Endothelial cell of umbilical vein (primary cell): ENCODE data around the gene COL4A2. TPM values are rescaled to one million over a fixed set of nuclear protein-coding genes. Genes with fewer than 3 reads are reported as not detected.
"Not testable (repeated sequence)": the region's sequence is repeated elsewhere in the genome, so short reads cannot be mapped to it uniquely, and the experiment has no call there.

Experiments used
- BruUV-seq: library from RNA; stranded (reverse); fragments of 400-500 nt; replicated peaks from 2 replicates; lab custom pipeline; 2021; lab: Mats Ljungman, UMichigan
- CTCF ChIA-PET: fragments of 300-600, 350-600 bp; sonication (Branson Sonifier 250); formaldehyde crosslinking; loops from one replicate; lab custom pipeline; 2021; ENCODE audit warnings: antibody characterized with exemption, inconsistent platforms; lab: Charles Lee
- POLR2A ChIA-PET: fragments of 300-600, 350-600 bp; sonication (Branson Sonifier 250); formaldehyde crosslinking; loops from one replicate; lab custom pipeline; 2021; ENCODE audit warnings: antibody characterized with exemption, inconsistent platforms; lab: Charles Lee
- DNase-seq: peaks from one replicate; pipeline ENCODE4 v3.0.0-alpha.2; 2011; ENCODE audit warnings: low read depth, low spot score
- FAIRE-seq: peaks from 2 replicates; lab custom pipeline; 2011; peaks lifted over from hg19 to GRCh38; lab: Jason Lieb, UNC
- H2AFZ ChIP-seq: 2 replicates; pipeline ENCODE4 v1.6.0; 2012; ENCODE audit warnings: low read depth, low read length, control low read depth, inconsistent platforms
- H3K27ac ChIP-seq: 2 replicates; pipeline ENCODE4 v1.5.1; 2011; ENCODE audit warnings: low read depth, mild to moderate bottlenecking, control low read depth, low read length, moderate library complexity; ENCODE audit not compliant: insufficient read depth
- H3K27me3 ChIP-seq, 2 experiments: 2 replicates each; pipeline versions ENCODE4 v1.6.0 to v1.6.1; 2011; ENCODE audit warnings: low read length in 2 of 2, mixed read lengths in 1 of 2; ENCODE audit not compliant: control insufficient read depth in 2 of 2, insufficient read depth in 2 of 2
- H3K36me3 ChIP-seq, 2 experiments: 2 replicates in 1 of 2; 3 replicates in 1 of 2; pipeline ENCODE4 v1.5.1; 2011; ENCODE audit warnings: low read length in 2 of 2, mild to moderate bottlenecking in 1 of 2, moderate library complexity in 1 of 2; ENCODE audit not compliant: control insufficient read depth in 2 of 2, insufficient read depth in 2 of 2; ENCODE audit errors: extremely low read depth in 1 of 2
- H3K4me1 ChIP-seq: 3 replicates; pipeline ENCODE4 v1.5.1; 2011; ENCODE audit warnings: mild to moderate bottlenecking, low read length; ENCODE audit not compliant: control insufficient read depth, insufficient read depth; ENCODE audit errors: extremely low read depth
- H3K4me2 ChIP-seq: 2 replicates; pipeline ENCODE4 v1.6.1; 2011; ENCODE audit warnings: low read length, control low read depth, mixed read lengths; ENCODE audit not compliant: insufficient read depth
- H3K4me3 ChIP-seq, 3 experiments: fragments of 200-600 bp in 1 of 3; sonication (generic), shearing (Covaris generic) in 1 of 3; replicated peaks in 1 of 3; 2 replicates each; pipeline ENCODE4 v1.5.1; 2011 to 2016; ENCODE audit warnings: control low read depth in 3 of 3, low read length in 3 of 3, mild to moderate bottlenecking in 2 of 3, inconsistent platforms in 1 of 3, low read depth in 1 of 3, moderate library complexity in 1 of 3; ENCODE audit not compliant: insufficient read depth in 1 of 3
- H3K79me2 ChIP-seq: 2 replicates; pipeline ENCODE4 v1.6.0; 2012; ENCODE audit warnings: low read length, inconsistent platforms; ENCODE audit not compliant: control insufficient read depth, insufficient read depth
- H3K9ac ChIP-seq: replicated peaks from 2 replicates; pipeline ENCODE3; 2011; ENCODE audit warnings: low read length, control low read depth; ENCODE audit not compliant: insufficient read depth; ENCODE audit errors: extremely low read depth
- H3K9me1 ChIP-seq: replicated peaks from 3 replicates; pipeline ENCODE4 v1.6.0; 2011; ENCODE audit warnings: mild to moderate bottlenecking, low read length; ENCODE audit not compliant: control insufficient read depth, insufficient read depth; ENCODE audit errors: extremely low read depth
- H3K9me3 ChIP-seq: replicated peaks from 2 replicates; pipeline ENCODE4 v1.5.1; 2012; ENCODE audit warnings: low read length, inconsistent platforms; ENCODE audit not compliant: control insufficient read depth, insufficient read depth
- H4K20me1 ChIP-seq: replicated peaks from 2 replicates; pipeline ENCODE3; 2011; ENCODE audit warnings: mild to moderate bottlenecking, low read length; ENCODE audit not compliant: control insufficient read depth, insufficient read depth; ENCODE audit errors: extremely low read depth
- FOS ChIP-seq: IDR thresholded peaks from 2 replicates; pipeline ENCODE4 v1.6.1; 2011; ENCODE audit warnings: mild to moderate bottlenecking, low read length, moderate library complexity, borderline replicate concordance; ENCODE audit not compliant: insufficient read depth
- GATA2 ChIP-seq: IDR thresholded peaks from 2 replicates; pipeline ENCODE4 v1.7.0; 2011; ENCODE audit warnings: low read depth, mild to moderate bottlenecking, moderate library complexity, mixed read lengths, low read length; ENCODE audit not compliant: insufficient read length, insufficient read depth
- JUN ChIP-seq: IDR thresholded peaks from 2 replicates; pipeline ENCODE4 v1.6.1; 2011; ENCODE audit warnings: borderline replicate concordance, low read depth; ENCODE audit not compliant: insufficient read length, insufficient read depth
- MYC ChIP-seq: IDR thresholded peaks from one replicate; pipeline ENCODE4 v1.6.1; 2011; ENCODE audit warnings: mild to moderate bottlenecking, low read depth, low read length
- POLR2A ChIP-seq: IDR thresholded peaks from 2 replicates; pipeline ENCODE4 v1.6.1; 2012; ENCODE audit warnings: low read depth, mild to moderate bottlenecking, control low read depth, low read length
- POLR2AphosphoS5 ChIP-seq: IDR thresholded peaks from 2 replicates; pipeline ENCODE4 v1.6.1; 2012; ENCODE audit warnings: low read depth, mild to moderate bottlenecking, control low read depth, low read length, moderate library complexity; ENCODE audit not compliant: insufficient read depth
- dilution Hi-C: fragments of 300-500 bp; cut with MboI; formaldehyde crosslinking; loops from one replicate; pipeline ENCODE4 v1.15.0; 2019; ENCODE audit warnings: low sequenced_read_pairs; ENCODE audit not compliant: extremely low pct_ligation_motif_present
- intact Hi-C: fragments of 100-400 bp; cut with micrococcal nuclease; formaldehyde crosslinking; loops from one replicate; pipeline ENCODE4 v1.10.0; 2022
- polyA plus RNA-seq, 4 experiments: library from polyadenylated mRNA; depleted of rRNA in 3 of 4; stranded (reverse) in 3 of 4; unstranded in 1 of 4; fragments of >200 nt; gene quantifications; 2 replicates each; pipeline versions ENCODE4 v1.2.1 to v1.2.3, GENCODE V29; 2011 to 2012; ENCODE audit warnings: missing spikeins in 1 of 4
- total RNA-seq: library from RNA; stranded (reverse); gene quantifications from 2 replicates; pipeline ENCODE4 v1.2.3, GENCODE V29; 2021
- TF ChIP-seq, protein P1 (sequence below): IDR thresholded peaks from 2 replicates; pipeline ENCODE4 v1.6.1; 2011; ENCODE audit not compliant: insufficient read depth, insufficient read length

COL4A2 gene
- total and polyA plus RNA-seq, 2 donors (not counting 3 experiments of a cell fraction or from before 2014, with no cell fraction given): 792 to 940 TPM

DNA sequence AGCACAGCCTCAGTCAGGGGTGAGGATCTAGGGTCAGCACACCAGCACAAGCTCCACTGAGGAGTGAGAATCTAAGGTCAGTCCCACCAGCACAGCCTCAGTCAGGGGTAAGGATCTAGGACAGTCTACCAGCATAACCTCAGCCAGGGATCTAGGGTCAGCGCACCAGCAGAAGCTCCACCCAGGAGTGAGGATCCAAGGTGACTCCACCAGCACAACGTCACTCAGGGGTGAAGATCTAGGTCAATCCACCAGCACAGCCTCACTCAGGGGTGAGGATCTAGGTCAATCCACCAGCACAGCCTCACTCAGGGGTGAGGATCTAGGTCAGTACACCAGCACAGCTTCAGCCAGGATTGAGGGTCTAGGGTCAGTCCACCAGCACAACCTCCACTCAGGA, 189.9 kb downstream of the COL4A2 start:
- intact Hi-C loops: no loop called here
- dilution Hi-C loops: no loop called here
- no peak overlapping the region for H3K9ac ChIP-seq
- H3K79me2 ChIP-seq: no peaks in the 10 kb centered on the region
- TF ChIP-seq GATA2 (no peak), POLR2A (no peak), MYC (no peak), JUN (no peak), POLR2AphosphoS5 (no peak), FOS (no peak)
- TF ChIP-seq, protein P1, sequence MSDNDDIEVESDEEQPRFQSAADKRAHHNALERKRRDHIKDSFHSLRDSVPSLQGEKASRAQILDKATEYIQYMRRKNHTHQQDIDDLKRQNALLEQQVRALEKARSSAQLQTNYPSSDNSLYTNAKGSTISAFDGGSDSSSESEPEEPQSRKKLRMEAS: no peak
- FAIRE-seq (no peak), DNase-seq (no peak)
- peaks cover 32 to 53% of the 10 kb centered on the region in 2 experiments for H3K36me3 ChIP-seq
- H4K20me1 ChIP-seq: no peaks in the 10 kb centered on the region
- ChIA-PET CTCF (no interaction called here), POLR2A (no interaction called here)
- peaks cover 4% of the 10 kb centered on the region for H3K4me1 ChIP-seq
- no peaks in the 10 kb centered on the region for H3K27me3 ChIP-seq
- no TSS peak for BruUV-seq
- no peak overlapping the region for H3K27ac ChIP-seq
- no peak overlapping the region for H3K4me3 ChIP-seq
- no peak overlapping the region for H2AFZ ChIP-seq
- no peaks in the 10 kb centered on the region for H3K9me3 ChIP-seq
- H3K4me2 ChIP-seq: no peak overlapping the region
- no peaks in the 10 kb centered on the region for H3K9me1 ChIP-seq

- BruUV-seq, dilution Hi-C loops, H3K9me1 ChIP-seq, intact Hi-C loops, H3K9ac ChIP-seq, DNase-seq, POLR2A ChIA-PET, H2AFZ ChIP-seq, H3K27me3 ChIP-seq, H3K4me1 ChIP-seq, H3K27ac ChIP-seq, H3K9me3 ChIP-seq, FAIRE-seq, H3K4me2 ChIP-seq, H3K79me2 ChIP-seq, CTCF ChIA-PET, H4K20me1 ChIP-seq, H3K4me3 ChIP-seq: not testable (repeated sequence)
- peaks cover 30 to 48% of the 10 kb centered on the region in 2 experiments for H3K36me3 ChIP-seq
These were observed 190.8 kb downstream of the COL4A2 start for GRCh38 chr13:110497896-110498295.
